ENCODE data around the gene USH1C. TPM values are rescaled to one million over a fixed set of nuclear protein-coding genes. Genes with fewer than 3 reads are reported as not detected.
A peak's percentile ranks its signal among the peaks of the same experiment; 100 is the strongest.

Gene USH1C
- total RNA-seq, 1 experiment from 2014 or later = not detected

- DNase-seq (ENCODE audit: low spot score) = peak; percentile 52
Observed at GRCh38 chr11:17473071-17473744, 71.0 kb downstream of the USH1C start.

- no peak for DNase-seq (ENCODE audit: low spot score)
Observed at GRCh38 chr11:17472467-17472866, 71.7 kb downstream of the USH1C start.

GRCh38 chr11:17471501-17471900 is 72.7 kb downstream of the USH1C start:
- DNase-seq (ENCODE audit: low spot score) = no peak

DNA sequence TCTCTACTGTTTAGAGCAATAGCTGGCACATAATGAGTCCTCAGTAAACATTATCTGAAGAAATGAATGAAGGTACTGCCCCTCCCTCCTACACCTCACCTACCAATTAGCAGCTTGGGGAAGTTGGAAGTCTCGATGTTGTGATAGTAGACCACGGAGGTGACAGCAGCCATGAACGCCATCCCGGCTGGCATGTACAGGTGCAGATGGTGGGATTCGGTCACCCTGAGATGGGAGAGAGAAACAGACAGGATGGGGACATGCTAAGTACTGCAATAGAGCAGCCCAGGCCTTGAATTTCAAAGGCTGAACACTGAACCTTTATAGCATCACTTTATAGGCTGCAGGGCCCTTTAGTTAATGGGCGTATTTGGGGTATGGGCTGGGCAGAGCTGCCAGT is 74.2 kb downstream of the USH1C start:
- no peak for DNase-seq (ENCODE audit: low spot score)

DNA sequence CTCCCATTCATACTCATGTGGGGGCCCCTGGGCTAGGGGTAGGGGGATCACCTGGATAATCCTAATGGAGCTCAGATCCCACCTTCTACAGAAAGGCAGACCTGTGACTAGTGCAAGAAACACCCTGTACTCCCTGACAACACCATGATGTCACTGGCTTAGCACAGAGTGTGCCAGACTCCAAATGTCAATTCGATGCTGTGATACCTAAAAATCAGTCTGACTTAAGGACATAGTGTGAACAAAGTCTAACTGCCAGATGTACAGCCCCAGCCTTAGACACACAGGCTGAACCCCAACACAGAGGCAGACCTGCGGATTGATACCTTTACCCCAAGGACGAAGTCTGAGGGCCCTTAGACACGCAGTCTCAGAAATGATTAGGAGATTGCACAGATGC is 76.1 kb downstream of the USH1C start:
- no peak for DNase-seq (ENCODE audit: low spot score)

- no peak for DNase-seq (ENCODE audit: low spot score)
Observed at GRCh38 chr11:17463546-17464174, 80.6 kb downstream of the USH1C start.

DNA sequence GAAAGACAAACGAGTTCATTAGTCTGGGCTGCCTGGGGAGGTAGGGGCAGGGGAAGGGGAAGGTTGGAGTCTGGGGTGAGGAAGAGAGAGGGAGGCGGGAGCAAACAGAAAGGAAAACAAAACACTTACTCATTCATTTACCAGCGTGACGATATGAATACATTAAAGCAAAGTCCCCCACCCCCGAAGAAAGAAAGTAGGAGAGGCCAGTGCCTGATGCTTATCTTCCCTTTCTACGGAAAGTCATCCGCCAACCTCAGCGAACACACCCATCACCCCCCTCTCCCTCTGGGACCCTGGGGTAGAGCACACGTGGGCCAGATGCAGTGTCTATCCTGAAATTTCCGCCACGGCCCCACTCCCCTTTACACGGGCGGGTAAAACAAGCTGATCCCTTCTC is 81.3 kb downstream of the USH1C start:
- no peak for DNase-seq (ENCODE audit: low spot score)

- DNase-seq (ENCODE audit: low spot score) = no peak
Observed at GRCh38 chr11:17460406-17460805, 83.8 kb downstream of the USH1C start.

- no peak for DNase-seq (ENCODE audit: low spot score)
Observed at GRCh38 chr11:17459236-17459896, 84.8 kb downstream of the USH1C start.

DNA sequence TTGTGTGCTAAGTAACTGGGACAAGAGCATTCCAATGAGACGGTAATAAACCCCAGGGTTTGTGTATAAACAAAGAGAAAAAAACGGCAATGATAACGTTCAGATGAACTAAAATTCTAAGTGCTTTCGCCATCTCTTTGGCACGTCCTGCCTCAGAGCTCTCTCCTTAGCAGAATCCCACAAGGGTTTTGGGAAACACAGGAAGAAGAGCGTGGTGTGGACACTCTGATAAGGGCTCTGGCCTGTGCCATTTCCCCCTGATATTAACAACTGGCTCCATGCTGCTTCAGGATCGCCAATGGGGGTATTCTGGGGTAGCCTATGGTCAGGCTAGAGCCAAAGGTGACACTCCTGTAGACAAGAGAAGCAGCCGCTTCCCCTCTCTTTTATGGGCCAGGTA is 85.9 kb downstream of the USH1C start:
- DNase-seq (ENCODE audit: low spot score) = no peak

DNA sequence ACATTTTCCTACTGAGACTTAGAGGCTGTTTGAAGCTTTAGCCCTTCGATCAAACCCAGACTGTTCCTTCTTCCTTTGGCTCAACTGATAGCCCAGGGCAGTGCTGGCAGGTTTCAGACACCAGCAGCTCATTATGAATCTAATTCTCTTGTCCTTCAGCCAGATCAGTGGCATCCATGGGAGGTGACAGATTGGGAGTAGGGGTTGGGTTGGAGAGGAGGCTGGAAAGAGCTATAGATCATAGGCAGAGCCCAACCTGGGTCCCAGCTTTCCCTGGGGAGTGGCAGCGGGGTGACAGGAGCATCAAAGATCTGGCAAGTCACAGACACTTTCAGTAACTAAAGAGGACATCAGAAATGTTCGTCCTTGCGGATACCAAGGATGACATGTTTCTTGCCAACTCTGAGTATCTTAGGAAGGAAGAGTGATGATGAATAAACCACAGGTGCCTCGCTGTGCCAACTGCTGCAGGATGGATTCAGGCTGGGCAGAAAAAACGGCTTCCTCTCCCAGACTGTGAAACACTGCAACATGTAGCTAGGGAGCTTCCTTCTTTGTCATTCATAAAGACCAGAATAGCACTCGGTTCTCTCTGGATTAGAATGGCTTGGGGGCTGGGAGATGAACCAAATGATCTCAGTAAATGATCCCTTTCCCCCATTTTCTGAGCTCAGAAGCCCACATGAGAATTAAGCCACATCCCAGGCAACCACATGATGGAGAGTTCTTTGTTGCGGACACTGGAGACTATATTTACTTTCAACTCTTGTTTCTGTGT is 86.6 kb downstream of the USH1C start:
- no peak for DNase-seq (ENCODE audit: low spot score)

GRCh38 chr11:17452668-17453067 is 91.5 kb downstream of the USH1C start:
- no peak for DNase-seq (ENCODE audit: low spot score)

DNA sequence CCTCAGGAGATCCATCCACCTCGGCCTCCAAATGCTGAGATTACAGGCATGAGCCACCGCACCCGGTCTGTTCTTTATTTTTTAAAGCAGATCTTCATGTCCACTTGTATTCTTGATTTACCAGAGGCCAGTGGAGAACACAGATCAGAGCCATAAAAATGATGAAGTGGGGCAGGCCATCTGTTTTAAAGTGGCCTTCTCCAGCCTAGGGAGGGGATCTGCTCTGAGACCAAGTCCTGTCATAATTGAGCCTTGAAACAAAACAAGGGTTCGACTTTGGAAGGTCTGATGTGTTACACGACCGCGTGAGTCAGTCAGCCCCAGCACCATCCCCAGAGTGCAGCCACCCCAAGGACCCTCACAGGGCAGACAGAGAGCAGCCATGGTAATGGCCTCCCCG is 95.1 kb downstream of the USH1C start:
- DNase-seq (ENCODE audit: low spot score) = no peak

DNA sequence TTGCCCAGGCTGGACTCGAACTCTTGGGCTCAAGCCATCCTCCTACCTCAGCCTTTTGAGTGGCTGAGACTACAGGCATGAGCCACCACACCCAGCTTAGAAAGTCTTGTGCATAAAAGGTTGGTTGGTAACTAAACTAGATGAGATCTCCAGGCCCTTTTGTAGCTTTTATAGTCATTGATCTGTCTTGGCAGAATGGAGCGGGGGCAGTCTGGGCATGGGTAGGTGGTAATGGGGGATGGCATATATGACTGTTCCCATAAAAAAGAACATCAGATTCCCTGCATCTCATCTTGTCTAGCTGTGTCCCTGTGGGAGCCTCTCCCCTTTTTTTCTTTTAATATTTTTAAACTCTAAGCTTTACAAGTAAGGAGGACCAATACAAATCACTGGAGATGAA is 97.7 kb downstream of the USH1C start:
- DNase-seq (ENCODE audit: low spot score) = no peak

DNA sequence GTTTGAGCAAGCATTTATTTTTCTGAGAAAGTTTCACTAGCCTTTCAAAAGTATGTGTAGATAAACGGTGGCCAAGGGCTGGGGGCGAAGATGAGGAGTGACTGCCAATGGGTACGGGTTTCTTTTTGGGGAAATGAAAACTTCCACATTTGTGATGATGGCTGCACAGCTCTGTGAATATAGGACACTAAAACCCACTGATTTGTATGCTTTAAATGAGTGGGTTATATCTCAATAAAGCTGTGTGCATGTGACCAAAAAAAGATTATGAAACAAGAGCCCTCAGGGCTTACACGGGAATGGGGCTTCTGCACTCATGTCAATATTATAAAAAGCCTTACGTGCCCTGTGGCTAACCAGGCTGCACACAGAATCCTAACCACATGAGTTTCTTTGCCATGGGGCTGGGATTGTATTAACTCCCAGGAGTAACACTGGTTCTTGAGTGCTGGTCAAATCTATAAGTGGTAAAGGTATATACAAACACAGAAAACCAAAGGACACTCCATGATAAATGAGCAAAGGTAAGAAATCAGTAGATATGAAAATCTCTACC is 98.9 kb downstream of the USH1C start:
- no peak for DNase-seq (ENCODE audit: low spot score)

DNA sequence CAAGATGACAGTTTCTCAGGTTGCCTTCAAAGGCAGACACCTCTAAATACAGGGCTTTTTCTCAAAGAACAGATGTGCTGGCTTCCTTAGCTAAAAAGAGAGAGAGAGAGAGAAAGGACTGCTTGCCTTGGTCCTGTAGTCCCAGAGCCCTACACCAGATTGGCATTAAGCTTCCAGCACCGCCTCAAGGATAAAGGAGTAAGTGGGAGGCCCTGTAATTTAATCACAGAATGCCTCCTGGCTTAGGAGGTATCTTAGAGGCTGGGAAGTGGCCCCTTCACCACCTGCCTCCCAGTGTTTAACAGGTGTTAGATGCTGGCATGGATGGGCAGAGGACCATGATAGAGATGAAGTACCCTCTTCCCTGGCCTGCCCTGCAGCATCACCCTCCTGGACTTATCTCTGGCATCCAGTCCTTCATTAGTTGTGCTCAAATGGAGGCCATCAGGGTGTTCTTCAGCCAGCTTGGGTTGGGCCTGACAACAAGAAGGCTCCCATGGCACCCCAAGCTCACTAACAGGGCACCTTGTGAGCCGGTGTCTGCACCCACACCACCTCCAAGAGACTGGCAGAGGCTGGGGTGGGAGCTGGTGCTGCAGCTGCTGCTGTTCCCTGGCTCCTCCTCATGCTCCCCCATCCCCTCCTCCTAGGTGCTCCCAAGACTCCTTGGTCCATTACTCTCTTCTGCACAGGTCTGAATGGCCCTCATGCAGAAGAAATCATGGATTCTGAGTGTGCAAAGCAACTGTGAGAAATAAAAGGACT is 100.1 kb downstream of the USH1C start:
- no peak for DNase-seq (ENCODE audit: low spot score)

Other genes with a start within 250 kb of the USH1C start
- gene NCR3LG1, start 192.6 kb downstream of the USH1C start, total RNA-seq (2014; rRNA removed; shearing (Covaris generic)) = 0.34 and 0.52 TPM in 2 replicates
- gene KCNJ11, start 155.8 kb downstream of the USH1C start, total RNA-seq (2014; rRNA removed; shearing (Covaris generic)) = 0.09 and 0.26 TPM in 2 replicates
- gene ABCC8, start 67.6 kb downstream of the USH1C start, total RNA-seq (2014; rRNA removed; shearing (Covaris generic)) = not detected in 2 replicates
- gene OTOG, start 2.8 kb upstream of the USH1C start, total RNA-seq (2014; rRNA removed; shearing (Covaris generic)) = not detected in 2 replicates
- gene MYOD1, start 175.2 kb upstream of the USH1C start, total RNA-seq (2014; rRNA removed; shearing (Covaris generic)) = not detected in 2 replicates
- not detected in 2 replicates for gene KCNC1, start 190.4 kb upstream of the USH1C start, total RNA-seq (2014; rRNA removed; shearing (Covaris generic))

All from A172 (cell line).